ENCODE data around the gene NUDT13.

The NUDT13 gene

GRCh38 chr10:73092830-73093229 lies 17.4 kb upstream of the NUDT13 start:
- DNase-seq (ENCODE audit: insufficient read length, low spot score) (no peak), FAIRE-seq (no peak)
- TF ChIP-seq CTCF (IDR thresholded peaks at IDR 0.05; ENCODE audit: insufficient read depth, missing control alignments), result no peak

- no peak for TF ChIP-seq CTCF (IDR thresholded peaks at IDR 0.05; ENCODE audit: insufficient read depth, missing control alignments)
- DNase-seq (ENCODE audit: insufficient read length, low spot score) (no peak), FAIRE-seq (no peak)
Observed at GRCh38 chr10:73093922-73094850, 16.1 kb upstream of the NUDT13 start.

- no peak for TF ChIP-seq CTCF (IDR thresholded peaks at IDR 0.05; ENCODE audit: insufficient read depth, missing control alignments)
- DNase-seq (ENCODE audit: insufficient read length, low spot score) (no peak), FAIRE-seq (no peak)
Observed at GRCh38 chr10:73094986-73095480, 15.2 kb upstream of the NUDT13 start.

- no peak for TF ChIP-seq CTCF (IDR thresholded peaks at IDR 0.05; ENCODE audit: insufficient read depth, missing control alignments)
- DNase-seq (ENCODE audit: insufficient read length, low spot score), result no peak
- no peak for FAIRE-seq
Observed at GRCh38 chr10:73095481-73096021, 14.7 kb upstream of the NUDT13 start.

GRCh38 chr10:73096041-73096448 lies 14.2 kb upstream of the NUDT13 start:
- no peak for TF ChIP-seq CTCF (IDR thresholded peaks at IDR 0.05; ENCODE audit: insufficient read depth, missing control alignments)
- no peak for FAIRE-seq
- DNase-seq (ENCODE audit: insufficient read length, low spot score), result no peak

GRCh38 chr10:73096449-73097304 lies 13.6 kb upstream of the NUDT13 start, which contains the start of gene P4HA1:
Gene P4HA1 (minus strand): TSS chr10:73096866. CDS start chr10:73074883, 21,983 bp downstream.
- peak; percentile 79 for DNase-seq (ENCODE audit: insufficient read length, low spot score)
- peak; percentile 74 for TF ChIP-seq CTCF (IDR thresholded peaks at IDR 0.05; ENCODE audit: insufficient read depth, missing control alignments)
- no peak for FAIRE-seq

Measured in D721Med (cell line).